ENCODE results near the gene NCOR1. TPM values are rescaled to one million over a fixed set of nuclear protein-coding genes. Genes with fewer than 3 reads are reported as not detected.
"Not testable (repeated sequence)": the region's sequence is repeated elsewhere in the genome, so short reads cannot be mapped to it uniquely, and the experiment has no call there.

NCOR1 gene
- polyA plus RNA-seq, 12 donors, result 55.1 to 84.4 (median 67.2) TPM; not detected in 1

DNA sequence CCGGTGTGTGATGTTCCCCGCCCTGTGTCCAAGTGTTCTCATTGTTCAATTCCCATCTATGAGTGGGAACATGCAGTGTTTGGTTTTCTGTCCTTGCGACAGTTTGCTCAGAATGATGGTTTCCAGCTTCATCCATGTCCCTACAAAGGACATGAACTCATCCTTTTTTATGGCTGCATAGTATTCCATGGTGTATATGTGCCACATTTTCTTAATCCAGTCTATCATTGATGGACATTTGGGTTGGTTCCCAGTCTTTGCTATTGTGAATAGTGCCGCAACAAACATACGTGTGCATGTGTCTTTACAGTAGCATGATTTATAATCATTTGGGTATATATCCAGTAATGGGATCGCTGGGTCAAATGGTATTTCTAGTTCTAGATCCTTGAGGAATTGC is 63.0 kb downstream of the NCOR1 start:
- DNase-seq, result not testable (repeated sequence)

DNA sequence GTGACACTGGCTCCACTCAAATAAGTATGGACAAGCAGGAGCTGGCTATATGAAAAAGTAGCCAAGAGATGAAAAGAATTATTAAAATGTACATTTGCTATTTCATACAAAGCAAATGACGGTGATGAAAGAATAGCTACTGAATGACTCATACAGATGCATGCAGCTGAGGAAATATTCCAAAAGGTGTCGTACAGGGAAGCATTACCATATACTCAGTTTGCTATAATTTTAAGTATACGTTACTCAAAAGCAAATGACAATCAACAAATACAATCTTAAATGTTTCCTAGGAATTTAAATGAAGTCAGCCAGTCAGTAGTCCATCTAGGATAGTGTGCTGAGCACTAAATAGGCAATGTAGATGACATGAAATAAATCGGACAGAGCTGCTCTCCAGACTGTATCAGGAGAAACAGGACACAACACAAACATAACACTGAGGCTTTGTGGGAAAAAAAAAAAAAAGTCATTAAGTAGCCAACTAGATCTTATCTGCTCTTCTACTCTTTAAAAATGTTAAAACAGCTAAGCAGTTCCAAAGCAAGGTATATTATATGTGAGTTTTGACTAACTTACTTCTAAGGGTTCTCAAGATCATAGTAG is 65.0 kb downstream of the NCOR1 start:
- no peak for DNase-seq

DNA sequence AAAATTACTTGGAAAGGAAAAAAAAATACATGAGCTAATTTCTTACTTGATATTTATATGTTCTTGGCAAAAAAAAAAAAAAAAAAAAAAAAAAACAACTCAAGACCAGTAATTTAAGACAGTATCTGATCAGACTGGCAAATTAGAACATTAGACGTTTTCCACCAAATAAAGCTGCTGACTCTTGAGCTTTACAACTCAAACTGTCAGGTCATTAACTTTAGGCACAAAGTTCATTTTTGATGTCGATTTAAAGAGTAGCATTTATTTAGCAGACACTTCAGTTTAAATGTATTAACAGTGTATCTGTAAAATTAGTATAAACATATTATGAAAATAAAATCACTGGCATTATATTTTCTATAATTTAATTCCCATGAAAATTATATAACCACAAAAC is 66.7 kb downstream of the NCOR1 start:
- DNase-seq, result no peak

DNA sequence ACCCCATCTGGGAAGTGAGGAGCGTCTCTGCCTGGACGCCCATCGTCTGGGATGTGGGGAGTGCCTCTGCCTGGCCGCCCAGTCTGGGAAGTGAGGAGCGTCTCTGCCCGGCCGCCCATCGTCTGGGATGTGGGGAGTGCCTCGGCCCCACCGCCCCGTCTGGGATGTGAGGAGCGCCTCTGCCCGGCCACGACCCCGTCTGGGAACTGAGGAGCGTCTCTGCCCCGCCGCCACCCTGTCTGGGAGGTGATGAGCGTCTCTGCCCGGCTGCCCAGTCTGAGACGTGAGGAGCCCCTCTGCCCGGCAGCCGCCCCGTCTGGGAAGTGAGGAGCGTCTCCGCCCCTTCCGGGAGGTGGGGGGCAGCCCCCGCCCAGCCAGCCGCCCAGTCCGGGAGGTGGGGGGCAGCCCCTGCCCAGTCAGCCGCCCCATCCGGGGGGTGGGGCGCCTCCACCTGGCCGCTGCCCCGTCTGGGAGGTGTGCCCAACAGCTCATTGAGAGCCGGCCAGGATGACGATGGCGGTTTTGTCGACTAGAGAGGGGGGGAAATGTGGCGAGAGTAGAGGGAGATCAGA is 69.9 kb downstream of the NCOR1 start:
- DNase-seq, result not testable (repeated sequence)

DNA sequence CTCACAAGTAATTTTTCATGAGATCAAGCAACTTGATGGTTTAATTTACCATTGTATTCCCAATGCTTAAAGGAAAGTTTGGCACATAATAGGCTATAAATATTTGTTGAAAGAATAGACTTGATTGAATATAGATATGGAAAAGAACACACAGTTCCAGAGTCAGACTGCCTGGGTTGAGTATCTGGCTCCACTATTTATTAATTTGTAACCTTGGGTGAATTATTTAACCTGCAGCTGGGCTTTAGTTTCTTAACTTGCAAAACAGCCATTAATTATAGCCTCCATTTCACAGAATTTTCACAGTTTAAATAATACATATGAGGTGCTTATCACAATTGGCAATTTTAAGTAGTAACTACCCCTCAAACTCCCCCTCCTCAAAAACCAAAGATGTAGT is 73.6 kb downstream of the NCOR1 start:
- no peak for DNase-seq

DNA sequence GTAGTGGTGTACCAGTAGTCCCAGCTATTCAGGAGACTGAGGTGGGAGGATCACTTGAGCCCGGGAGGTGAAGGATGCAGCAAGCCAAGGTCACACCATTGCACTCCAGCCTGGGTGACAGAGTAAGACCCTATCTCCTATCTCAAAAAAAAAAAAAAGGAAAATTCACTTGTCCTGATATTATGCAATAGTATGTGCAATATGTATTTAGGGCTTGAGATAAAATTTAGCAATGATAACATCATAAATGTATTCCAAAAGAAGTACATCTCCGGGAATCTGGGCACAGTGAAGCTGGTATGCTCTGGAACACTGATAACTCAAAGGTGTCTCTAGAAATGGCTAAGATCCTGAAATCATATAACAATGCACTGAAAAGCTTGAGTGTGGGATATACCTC is 74.5 kb downstream of the NCOR1 start:
- no peak for DNase-seq

DNA sequence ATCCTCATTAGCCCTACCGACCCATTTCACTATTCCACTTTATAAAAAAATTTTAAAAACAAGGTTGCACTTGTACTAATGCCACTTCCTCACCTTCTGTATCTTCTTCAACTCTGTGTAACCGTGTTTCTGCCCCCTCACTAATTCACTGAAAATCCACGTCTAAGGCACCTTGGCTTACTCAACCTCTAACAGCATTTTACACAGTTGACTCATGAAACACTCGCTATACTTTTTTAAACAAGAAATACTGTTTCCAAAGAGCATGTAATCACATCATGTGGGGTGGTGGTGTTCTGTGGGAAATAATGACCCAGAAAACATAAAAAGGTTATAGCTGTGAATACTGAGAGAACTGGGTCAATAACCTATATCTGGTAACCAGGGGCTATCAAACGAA is 79.9 kb downstream of the NCOR1 start:
- DNase-seq, result no peak

DNA sequence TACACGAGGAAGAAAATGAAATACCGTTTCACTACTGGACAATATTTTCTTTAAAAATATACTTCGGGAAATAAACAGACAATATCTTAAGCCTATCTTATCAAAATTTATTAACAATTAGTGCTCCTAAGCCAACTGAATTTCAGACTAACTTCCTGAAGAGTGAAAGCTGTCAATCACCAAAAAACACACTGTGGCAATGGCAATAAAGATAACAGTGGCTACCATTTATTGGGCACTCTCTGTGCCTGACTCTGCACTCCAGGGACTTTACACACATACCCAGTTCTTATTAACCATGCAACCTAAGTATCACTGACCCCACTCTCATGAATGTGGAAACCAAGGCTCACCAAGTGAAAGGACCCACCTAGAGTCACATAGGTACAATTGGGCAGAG is 83.7 kb downstream of the NCOR1 start:
- DNase-seq, result no peak

DNA sequence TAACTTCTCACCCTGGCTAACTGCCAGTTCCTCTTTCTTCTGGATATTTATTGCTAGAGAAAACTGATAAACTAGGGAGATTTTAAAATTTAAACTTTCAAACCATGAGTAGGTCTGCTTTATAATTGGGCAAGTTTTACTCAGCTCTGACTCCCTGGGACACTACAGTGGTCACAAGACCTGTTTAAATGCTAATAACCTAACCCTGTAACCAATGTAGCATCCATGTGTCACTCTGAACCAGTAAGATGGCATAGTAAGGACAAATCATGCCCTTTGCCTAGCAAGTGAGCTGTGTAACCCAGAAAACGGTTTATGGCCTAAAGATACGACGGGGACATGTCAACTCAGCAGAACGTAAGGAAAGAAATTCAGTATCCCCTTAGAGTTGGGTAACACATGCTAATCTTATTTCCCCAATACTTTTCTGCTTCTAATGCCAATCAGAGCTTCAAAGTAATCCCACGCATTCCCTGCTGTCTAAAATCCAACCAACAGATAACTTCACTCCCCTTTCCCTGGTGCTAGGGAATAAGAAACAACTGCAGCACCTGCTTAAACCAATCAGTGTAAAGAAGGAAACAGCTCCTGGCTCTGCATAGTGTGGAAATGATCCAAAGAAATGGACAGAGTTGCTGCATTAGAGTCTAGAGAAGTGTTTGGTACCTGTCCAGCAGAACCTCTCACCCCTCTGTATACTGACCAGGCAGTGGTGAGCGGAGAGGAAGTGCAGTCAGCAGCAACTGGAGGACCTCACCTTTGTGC is 85.7 kb downstream of the NCOR1 start:
- DNase-seq, result no peak

DNA sequence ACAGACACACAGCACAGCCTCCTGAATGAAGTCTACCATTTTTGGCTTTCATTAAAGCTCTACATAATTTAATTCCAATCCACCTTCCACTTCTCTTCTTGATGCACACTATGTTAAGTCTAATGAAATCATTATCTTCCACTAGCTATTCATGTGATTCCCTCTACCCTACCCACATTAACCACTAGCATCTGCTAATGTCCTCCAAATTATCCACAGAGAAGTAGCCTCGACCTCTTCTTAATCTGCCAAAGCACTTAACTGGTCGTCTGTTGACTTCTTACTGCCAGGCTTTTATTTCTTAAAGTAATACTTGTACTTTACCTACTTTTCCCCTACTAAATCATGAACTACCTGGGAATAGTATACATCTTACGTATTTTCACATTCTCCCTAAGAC is 91.8 kb downstream of the NCOR1 start:
- DNase-seq, result no peak

DNA sequence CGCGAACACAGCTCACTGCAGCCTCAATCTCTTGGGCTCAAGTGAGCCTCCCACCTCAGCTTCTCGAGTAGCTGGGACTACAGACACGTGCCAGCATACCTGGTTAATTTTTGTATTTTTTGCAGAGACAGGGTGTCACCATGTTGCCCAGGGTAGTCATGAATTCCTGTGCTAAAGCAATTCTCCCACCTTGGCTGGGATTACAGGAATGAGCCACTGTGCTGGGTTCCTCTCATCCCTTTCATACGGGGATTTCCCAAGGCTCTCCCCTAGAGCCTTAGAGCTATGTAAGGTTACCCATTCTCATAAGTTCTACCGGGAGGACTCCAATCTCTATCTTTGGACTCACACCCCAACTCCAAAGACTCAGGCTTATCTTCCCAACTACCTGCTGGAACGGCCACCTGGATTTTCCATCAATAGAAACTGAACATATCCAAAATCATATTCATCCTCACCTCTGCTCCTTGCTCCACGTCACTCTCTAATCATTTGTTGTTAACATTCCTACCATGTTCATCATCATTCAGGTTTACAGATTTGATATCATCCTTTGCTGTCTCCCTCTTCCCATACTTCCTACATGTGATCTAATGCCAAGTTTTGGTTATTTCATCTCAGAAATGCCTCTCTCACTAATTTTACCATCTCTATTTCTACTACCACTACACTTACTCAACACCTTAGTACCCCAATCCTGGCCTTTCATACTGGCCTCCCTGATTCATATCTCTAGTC is 92.5 kb downstream of the NCOR1 start:
- DNase-seq, result no peak

DNA sequence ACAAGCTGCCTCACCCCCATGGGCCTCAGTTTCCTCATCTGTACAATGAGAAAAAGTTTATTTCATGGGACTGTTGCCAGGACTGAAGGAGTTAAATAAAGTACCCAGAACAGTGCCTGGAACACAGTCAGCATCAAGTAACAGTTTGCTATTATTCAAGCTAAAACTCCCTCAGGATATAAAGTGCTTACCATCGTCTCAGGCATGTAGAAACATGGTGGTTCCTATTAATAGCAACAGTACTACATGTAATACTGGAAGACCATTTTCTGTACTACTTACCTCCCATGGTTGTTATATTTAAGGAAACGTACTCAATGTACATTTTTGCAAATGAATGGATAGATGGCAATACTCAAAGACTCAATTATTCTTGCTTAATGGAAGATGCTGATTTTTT is 93.4 kb downstream of the NCOR1 start:
- no peak for DNase-seq

DNA sequence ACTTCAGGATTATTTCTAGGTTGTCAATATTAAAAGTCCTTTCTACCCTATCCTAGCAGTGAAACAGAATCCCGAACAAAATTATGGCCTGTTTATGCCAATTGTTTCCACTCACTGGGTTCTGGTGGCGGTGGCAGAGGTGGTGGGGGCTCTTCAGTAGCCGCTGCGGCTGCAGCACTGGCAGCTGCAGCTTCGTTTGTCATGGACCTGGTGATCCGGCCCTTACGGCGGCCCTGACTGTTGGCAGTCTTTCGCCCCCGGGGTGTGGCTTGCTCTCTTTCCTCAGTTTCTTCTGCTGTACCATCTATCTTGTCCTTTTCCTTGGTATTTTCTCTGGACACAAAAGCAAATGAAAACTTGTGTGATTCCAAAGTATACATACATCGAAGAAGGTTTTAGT is 94.4 kb downstream of the NCOR1 start:
- no peak for DNase-seq

DNA sequence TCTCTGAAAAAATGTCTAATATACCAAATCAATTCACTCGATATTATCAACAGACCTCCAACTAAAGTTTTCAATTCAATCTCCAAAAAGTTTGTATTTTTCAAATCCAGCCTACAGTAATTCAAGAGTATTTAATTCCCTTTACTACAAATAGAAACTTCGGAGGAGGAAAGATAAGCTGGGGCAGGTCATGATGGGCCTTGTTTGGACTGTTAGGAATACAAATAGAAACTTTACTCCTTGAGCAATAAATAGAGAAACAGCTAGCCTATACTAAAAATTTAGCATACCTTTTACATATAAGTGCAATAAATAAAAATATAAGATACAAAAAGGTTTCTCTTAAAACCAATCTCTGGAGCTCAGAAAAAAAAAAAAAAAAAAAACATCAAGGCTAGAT is 98.2 kb downstream of the NCOR1 start:
- no peak for DNase-seq

DNA sequence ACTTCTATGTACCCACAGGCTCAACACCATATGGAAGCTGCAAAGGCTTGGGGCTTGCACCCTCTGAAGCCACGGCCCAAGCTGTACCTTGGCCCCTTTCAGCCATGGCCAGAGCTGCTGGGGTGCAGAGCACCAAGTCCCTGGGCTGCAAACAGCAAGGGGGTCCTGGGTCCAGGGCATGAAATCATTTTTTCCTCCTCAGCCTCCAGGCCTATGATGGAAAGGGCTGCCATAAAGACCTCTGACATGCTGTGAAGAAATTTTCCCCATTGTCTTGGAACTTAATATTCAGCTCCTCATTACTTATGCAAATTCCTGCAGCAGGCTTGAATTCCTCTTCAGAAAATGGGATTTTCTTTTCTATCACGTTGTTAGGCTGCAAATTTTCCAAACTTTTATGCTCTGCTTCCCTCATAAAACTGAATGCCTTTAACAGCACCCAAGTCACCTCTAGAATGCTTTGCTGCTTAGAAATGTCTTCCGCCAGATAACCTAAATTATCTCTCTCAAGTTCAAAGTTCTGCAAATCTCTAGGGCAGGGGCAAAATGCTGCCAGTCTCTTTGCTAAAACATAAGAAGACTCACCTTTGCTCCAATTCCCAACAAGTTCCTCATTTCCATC is 100.1 kb downstream of the NCOR1 start:
- DNase-seq, result not testable (repeated sequence)

DNA sequence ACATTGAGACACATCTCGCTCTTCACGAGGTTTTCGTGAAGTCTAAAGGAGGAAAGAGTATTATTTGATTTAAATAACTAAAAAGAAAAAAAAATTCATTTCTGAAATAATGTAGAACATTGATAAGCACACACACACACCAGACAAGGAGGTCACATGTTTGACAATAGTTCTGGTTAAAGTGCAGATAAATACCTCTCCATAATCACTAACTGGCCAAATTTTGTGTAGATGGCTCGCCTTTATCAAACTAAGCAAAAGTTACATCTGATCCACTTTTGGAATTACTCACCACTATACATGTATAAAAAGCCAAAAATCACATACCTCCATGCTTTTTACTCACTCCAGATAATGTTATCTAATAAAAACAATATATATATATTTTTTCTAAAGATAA is 106.5 kb downstream of the NCOR1 start:
- no peak for DNase-seq

DNA sequence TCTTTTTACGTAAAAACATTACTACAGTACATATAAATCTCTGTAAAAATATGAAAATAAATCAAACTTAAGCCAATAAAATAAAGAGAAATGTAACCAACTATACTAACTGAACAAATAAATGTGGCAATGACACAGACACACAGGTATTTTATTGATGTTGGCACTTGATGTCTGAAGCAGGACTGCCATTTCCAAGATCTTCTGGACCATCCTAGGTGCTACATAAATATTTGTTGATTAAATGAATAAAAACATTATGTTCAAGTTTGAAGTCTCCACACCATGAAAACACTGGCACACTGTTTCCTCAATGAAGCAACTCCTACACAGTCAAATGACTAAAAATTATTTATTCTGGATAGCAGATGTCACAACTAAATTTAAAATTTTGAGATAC is 106.9 kb downstream of the NCOR1 start:
- DNase-seq, result no peak

DNA sequence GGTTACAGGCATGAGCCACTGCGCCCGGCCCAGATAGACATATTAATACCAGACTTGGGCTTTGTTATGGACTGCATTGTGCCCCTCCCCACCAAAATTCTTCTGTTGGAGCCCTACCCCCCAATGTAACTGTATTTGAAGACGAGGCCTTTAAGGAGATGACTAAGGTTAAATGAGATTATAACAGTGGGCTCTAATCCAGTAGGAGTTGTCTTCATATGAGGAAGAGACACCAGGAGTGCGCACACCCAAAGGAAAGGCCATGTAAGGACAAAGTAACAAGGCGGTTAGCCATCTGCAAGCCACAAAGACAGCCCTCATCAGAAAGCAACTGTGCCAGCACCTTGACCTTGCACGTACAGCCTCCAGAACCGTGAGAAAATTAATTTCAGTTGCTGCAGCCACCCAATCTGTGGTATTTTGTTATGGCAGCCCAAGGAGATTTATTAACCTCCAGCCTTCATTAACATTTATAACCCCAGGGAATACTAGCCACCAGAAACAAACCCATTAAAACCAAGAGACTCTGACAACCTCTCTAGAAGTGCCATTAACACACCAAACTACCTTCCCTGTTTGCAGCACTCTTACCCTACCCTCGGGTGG is 108.1 kb downstream of the NCOR1 start:
- no peak for DNase-seq

DNA sequence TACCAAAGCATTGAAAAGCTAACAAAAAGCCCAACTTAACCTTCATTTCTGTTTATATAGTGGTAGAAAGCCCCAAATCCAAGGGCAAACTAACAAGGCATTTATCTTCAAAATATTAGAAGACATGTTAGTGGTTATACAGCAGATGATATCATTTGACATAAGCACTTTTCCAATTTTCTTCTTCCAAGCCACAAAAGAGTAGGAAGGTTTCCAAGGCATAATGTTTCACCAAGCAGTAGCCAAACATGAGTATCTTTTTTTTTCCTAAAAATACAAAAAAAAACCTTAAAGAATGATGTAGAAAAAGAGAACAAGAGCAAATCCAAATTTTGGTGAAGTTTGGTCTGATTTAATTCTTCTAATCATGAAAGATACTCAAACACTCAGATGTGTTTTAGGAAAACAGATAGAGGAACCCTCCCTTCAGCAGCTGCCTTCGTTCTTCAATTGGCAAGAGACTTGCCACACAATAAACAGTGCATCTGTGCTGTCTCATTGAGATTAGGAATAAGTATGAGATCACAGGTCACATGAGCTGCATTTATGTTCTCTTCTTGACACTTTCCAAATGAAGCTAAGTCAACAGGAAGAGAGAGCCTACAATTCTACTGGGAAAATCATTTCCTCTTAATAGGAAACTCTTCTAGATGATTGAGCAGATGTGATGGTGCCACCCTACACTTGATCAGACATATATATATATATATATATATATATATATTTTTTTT is 109.0 kb downstream of the NCOR1 start:
- peak; percentile 13 for DNase-seq

DNA sequence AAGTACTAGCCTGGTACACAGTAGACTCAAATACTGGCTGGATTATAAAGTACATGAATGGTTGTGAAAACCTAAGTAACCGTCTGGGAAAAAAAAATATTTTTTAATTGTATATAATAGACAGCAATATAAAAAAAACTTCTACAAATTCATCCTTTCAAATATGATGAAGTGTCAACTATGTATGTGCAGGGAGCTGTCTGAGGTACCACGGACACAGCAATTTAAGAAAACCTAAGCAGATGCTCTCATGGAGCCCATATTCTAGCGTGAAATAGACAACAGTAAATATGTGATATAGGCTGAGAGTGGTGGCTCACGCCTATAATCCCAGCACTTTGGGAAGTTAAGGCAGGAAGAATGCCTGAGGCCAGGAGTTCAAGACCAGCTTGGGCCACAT is 111.1 kb downstream of the NCOR1 start:
- DNase-seq, result no peak

DNA sequence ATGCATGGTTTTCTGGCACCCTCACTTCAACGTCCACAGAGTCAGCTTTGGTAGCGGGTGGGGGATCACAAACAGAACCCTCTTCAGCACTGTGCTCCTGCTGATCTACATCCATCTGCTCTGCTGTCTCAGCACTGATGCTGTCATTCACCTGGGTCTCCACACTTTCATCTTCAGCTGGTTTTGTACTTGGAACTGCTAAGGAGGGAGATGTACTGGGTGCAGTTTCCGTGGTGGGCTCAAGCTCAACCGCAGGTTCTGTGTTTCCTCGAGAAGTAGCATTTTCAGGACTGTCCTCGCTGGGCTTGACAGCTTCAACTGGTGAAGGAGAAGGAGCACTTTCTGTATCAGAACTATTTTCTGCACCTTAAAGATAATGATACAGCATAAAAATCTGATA is 113.9 kb downstream of the NCOR1 start:
- DNase-seq, result no peak

All from muscle of arm (tissue), 12 donors.